GM13977 (cell line): ENCODE measurements around the gene HOPX.

Source experiments
- DNase-seq: peaks from one replicate; pipeline ENCODE4 v3.0.0; 2012; ENCODE audit warnings: low spot score
- CTCF ChIP-seq: IDR thresholded peaks from 2 replicates; pipeline ENCODE4 v1.5.1; 2012; ENCODE audit warnings: mild to moderate bottlenecking, control low read depth; ENCODE audit not compliant: insufficient read depth; ENCODE audit errors: extremely low read depth, missing control alignments
- in situ Hi-C: fragments of 300-500 bp; cut with MboI; formaldehyde crosslinking; loops from one replicate; pipeline ENCODE4 v1.12.0; 2022; ENCODE audit warnings: low sequenced_read_pairs, low pct_unique_long_range_greater_than_20kb, mixed read lengths, inconsistent platforms; ENCODE audit not compliant: unreplicated experiment

The HOPX gene

GRCh38 chr4:56633486-56633885 lies 47.6 kb downstream of the HOPX start:
- no peak for DNase-seq
- in situ Hi-C loops: no loop called here
- no peak for TF ChIP-seq CTCF

GRCh38 chr4:56630876-56631666 lies 50.0 kb downstream of the HOPX start:
- in situ Hi-C loops: no loop called here
- TF ChIP-seq CTCF: no peak
- no peak for DNase-seq

DNA sequence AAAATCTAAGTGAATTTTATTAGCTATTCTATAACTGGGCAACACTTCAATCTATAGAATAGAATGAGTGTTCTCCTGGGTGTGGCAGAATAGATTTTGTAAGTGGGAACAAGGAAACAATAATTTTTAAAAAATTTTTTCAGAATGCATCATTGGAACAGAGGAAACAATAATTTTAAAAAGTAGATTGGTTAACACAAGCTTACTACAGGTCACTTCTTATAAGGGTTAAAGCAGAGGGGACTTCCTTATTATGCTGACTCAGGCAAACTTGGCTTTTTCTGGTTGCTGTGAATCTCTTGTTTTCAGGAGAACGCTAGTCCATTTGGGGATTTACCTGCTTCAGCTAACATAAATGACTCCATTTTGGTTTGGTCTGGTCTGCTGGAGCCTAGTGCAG lies 52.5 kb downstream of the HOPX start:
- in situ Hi-C loops: no loop called here
- no peak for DNase-seq
- TF ChIP-seq CTCF: no peak

GRCh38 chr4:56627985-56628384 lies 53.1 kb downstream of the HOPX start:
- no peak for TF ChIP-seq CTCF
- in situ Hi-C loops: no loop called here
- DNase-seq: no peak

DNA sequence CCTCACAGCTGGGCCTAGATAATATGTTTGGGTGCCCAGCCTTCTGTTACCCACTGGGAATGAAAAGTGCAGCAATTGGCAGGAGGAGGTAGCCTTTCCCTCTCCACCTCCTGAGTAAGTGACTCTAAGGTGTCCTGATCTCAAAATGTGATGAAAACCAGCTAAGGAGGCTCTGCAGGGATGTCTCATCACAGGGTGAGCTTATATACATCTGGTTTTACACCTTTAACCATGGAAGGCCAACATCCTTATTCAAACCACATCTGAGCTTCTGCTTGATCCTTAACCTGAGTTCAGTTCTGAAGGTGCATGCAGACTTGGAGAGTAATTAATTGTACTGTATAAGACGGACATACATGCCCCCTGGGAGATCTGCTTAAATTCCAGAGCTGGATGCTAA lies 53.7 kb downstream of the HOPX start:
- no peak for TF ChIP-seq CTCF
- in situ Hi-C loops: no loop called here
- no peak for DNase-seq

DNA sequence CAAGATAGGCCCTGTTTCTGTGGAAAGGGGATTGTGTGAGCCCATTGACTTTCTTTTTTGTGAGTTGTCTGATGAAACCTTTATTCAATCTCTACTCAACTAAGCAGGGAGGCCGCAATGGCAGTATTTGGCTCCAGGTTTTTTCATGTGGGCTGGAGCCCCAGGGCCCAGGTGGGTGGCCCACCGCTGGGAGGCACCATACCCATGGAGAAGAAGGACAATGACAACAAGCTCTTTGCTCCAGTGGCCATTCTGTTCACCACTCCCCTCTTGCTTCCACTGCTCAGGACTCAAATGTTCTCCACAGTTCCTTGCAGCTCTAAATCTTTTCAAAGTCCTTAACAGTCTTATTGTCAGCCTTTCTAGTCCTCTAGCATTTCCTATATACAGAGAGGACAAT lies 54.1 kb downstream of the HOPX start:
- DNase-seq: no peak
- peak; percentile 48 for TF ChIP-seq CTCF
- in situ Hi-C loops: no loop called here
